ENCODE data around the gene C15orf61.

The C15orf61 gene

GRCh38 chr15:67534360-67534759 is 13.4 kb downstream of the C15orf61 start:
- no peak overlapping the region for H3K18ac ChIP-seq (ENCODE audit: low read length)
- no peak overlapping the region for H4K8ac ChIP-seq (ENCODE audit: low read depth, low read length)
- H2BK5ac ChIP-seq (ENCODE audit: low read depth, low read length, poor library complexity), result no peak overlapping the region
- H3K36me3 ChIP-seq (ENCODE audit: control insufficient read depth in 1 of 2, insufficient read depth in 2 of 2, low read length in 2 of 2), result no peaks in the 10 kb centered on the region
- no peak overlapping the region for H3K14ac ChIP-seq (ENCODE audit: low read length)
- no peak for DNase-seq
- no peak overlapping the region for H3K27ac ChIP-seq (ENCODE audit: low read depth, low read length)
- no peak overlapping the region for H3K4me2 ChIP-seq (ENCODE audit: low read length)
- H2AK5ac ChIP-seq (ENCODE audit: low read length), result no peak overlapping the region
- no peaks in the 10 kb centered on the region for H3K4me1 ChIP-seq (ENCODE audit: control insufficient read depth in 1 of 2, insufficient read depth in 2 of 2, low read length in 2 of 2)
- no peak overlapping the region for H2BK12ac ChIP-seq (ENCODE audit: low read length)
- no peak overlapping the region for H3K9ac ChIP-seq (ENCODE audit: low read length)
- H3K27me3 ChIP-seq (ENCODE audit: insufficient read depth, low read length), result no peaks in the 10 kb centered on the region
- no peaks in the 10 kb centered on the region for H3K79me1 ChIP-seq (ENCODE audit: low read length)
- no peak overlapping the region for H4K12ac ChIP-seq (ENCODE audit: low read depth, low read length)
- H3K9me3 ChIP-seq (ENCODE audit: insufficient read depth, low read depth, low read length), result no peaks in the 10 kb centered on the region
- H3K4me3 ChIP-seq (ENCODE audit: low read depth, low read length), result no peak overlapping the region
- no peak overlapping the region for H3K4ac ChIP-seq (ENCODE audit: low read depth, low read length)
- H3K79me2 ChIP-seq (ENCODE audit: control insufficient read depth, insufficient read depth, low read length, poor library complexity), result no peaks in the 10 kb centered on the region
- WGBS (ENCODE audit: extremely low coverage, insufficient coverage, insufficient read length), result no CpG with 5 or more reads among the region's 1 CpG
- H2AFZ ChIP-seq (ENCODE audit: insufficient read depth, low read length, poor library complexity), result no peak overlapping the region
- H3K23ac ChIP-seq (ENCODE audit: low read length), result no peak overlapping the region
- no peak overlapping the region for H2BK120ac ChIP-seq (ENCODE audit: insufficient read depth, low read length, poor library complexity)
- no peak overlapping the region for H4K91ac ChIP-seq (ENCODE audit: low read depth, low read length)

DNA sequence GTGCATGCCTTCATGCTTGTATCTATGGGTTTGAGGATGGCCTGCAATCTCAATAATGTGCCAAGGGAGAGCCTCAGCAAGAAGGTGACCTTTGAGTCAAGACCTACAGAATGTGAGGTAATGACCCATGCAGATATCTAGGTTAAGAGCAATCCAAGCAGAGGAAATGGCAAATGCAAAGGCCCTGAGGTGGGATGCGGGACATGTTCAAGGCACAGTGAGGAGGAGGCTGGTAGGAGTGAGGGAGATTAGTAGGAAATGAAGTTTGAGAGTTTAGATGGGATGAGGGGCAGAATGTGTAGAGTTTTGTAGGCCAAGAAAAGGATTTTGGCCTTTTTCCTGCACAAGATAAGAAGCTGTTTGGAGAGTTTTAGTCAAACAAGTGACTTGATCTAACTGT is 16.8 kb downstream of the C15orf61 start:
- no peak overlapping the region for H2BK12ac ChIP-seq (ENCODE audit: low read length)
- WGBS (ENCODE audit: extremely low coverage, insufficient coverage, insufficient read length), result no CpG with 5 or more reads among the region's 1 CpG

DNA sequence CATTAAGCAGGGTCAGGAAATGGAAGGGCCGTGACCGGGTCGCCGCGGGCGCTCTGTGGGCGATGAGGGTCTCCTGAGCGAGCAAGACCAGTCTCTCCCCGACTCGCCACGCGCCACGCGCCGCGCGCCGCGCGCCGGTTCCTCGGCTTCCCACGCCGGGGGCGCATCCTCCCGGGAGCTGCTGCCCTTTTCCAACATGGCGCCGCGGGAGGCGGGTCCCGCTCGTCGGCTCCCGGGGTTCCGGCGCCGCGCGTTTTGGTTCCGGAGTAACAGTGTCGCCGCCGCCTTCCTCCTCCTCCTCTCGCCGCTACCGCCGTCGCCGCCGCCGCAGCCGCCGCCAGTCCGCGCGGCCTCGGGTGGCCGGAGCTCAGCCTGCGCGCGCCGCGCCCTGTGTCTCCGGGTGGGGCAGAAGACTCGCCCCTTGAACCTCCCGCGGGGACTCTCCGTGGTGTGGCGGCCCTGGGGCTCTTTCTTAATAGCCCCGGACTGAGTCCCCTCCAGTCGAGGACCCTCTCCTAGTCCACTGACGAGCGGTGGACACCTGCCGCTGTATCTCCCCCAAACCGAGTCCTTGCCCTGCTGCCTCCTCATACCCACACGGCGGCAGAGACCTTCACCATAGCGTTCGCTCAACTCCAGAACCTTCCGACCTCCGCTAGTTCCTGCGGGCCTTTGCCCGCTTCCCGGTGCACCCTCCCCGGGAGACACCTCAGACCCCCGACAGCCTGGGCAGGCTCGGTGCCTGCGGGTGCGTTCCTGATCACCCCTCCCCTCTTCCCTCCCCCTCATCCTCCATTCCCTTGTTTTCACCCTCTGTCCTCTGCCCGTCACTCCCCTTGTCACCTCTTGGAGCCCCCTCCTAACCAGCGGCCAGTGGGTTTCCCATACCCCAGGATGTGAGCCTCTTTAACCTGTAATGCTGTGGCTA is 21.8 kb downstream of the C15orf61 start, which contains the start of gene MAP2K5:
Gene MAP2K5 (plus strand): TSS at position 284 of the 928 bp plus-strand sequence. CDS start 633 bp downstream, at position 917.
- H2BK5ac ChIP-seq (ENCODE audit: low read depth, low read length, poor library complexity), result peak within 1 kb of the TSS; percentile 23
- H3K18ac ChIP-seq (ENCODE audit: low read length), result peak within 1 kb of the TSS; percentile 88
- no peak within 1 kb of the TSS for H2BK12ac ChIP-seq (ENCODE audit: low read length)
- H3K9ac ChIP-seq (ENCODE audit: low read length), result peak within 1 kb of the TSS; percentile 92
- no CpG with 5 or more reads among the region's 91 CpGs for WGBS (ENCODE audit: extremely low coverage, insufficient coverage, insufficient read length)
- H3K27ac ChIP-seq (ENCODE audit: low read depth, low read length), result peak within 1 kb of the TSS; percentile 15
- DNase-seq, result peak; percentile 37 to 63
- no peaks in the 10 kb centered on the region for H3K9me3 ChIP-seq (ENCODE audit: insufficient read depth, low read depth, low read length)
- H3K4me3 ChIP-seq (ENCODE audit: low read depth, low read length), result peak within 1 kb of the TSS; percentile 91
- peaks cover 4% of the 10 kb centered on the region for H3K79me2 ChIP-seq (ENCODE audit: control insufficient read depth, insufficient read depth, low read length, poor library complexity)
- no peaks in the 10 kb centered on the region for H3K27me3 ChIP-seq (ENCODE audit: insufficient read depth, low read length)
- H4K91ac ChIP-seq (ENCODE audit: low read depth, low read length), result peak within 1 kb of the TSS; percentile 72
- H3K36me3 ChIP-seq (ENCODE audit: control insufficient read depth in 1 of 2, insufficient read depth in 2 of 2, low read length in 2 of 2), result peaks cover 3 to 4% of the 10 kb centered on the region in 2 experiments
- peak within 1 kb of the TSS; percentile 82 for H3K14ac ChIP-seq (ENCODE audit: low read length)
- H4K12ac ChIP-seq (ENCODE audit: low read depth, low read length), result peak within 1 kb of the TSS; percentile 78
- peaks cover 4% of the 10 kb centered on the region for H3K79me1 ChIP-seq (ENCODE audit: low read length)
- H3K4me1 ChIP-seq (ENCODE audit: control insufficient read depth in 1 of 2, insufficient read depth in 2 of 2, low read length in 2 of 2), result peaks cover 7 to 11% of the 10 kb centered on the region in 2 experiments
- H3K4me2 ChIP-seq (ENCODE audit: low read length), result peak within 1 kb of the TSS; percentile 96
- peak within 1 kb of the TSS; percentile 45 for H2AK5ac ChIP-seq (ENCODE audit: low read length)
- H2BK120ac ChIP-seq (ENCODE audit: insufficient read depth, low read length, poor library complexity), result peak within 1 kb of the TSS; percentile 34
- H4K8ac ChIP-seq (ENCODE audit: low read depth, low read length), result peak within 1 kb of the TSS; percentile 90
- no peak within 1 kb of the TSS for H3K23ac ChIP-seq (ENCODE audit: low read length)
- peak within 1 kb of the TSS; percentile 94 for H2AFZ ChIP-seq (ENCODE audit: insufficient read depth, low read length, poor library complexity)
- peak within 1 kb of the TSS; percentile 48 for H3K4ac ChIP-seq (ENCODE audit: low read depth, low read length)

More for the DNA sequence above, 16.8 kb downstream of the C15orf61 start:
- H4K12ac ChIP-seq (ENCODE audit: low read depth, low read length), result no peak overlapping the region
- H2BK5ac ChIP-seq (ENCODE audit: low read depth, low read length, poor library complexity), result no peak overlapping the region
- H3K79me1 ChIP-seq (ENCODE audit: low read length), result peaks cover 4% of the 10 kb centered on the region
- H3K9ac ChIP-seq (ENCODE audit: low read length), result no peak overlapping the region
- no peak overlapping the region for H2AK5ac ChIP-seq (ENCODE audit: low read length)
- no peak overlapping the region for H2BK120ac ChIP-seq (ENCODE audit: insufficient read depth, low read length, poor library complexity)
- no peaks in the 10 kb centered on the region for H3K27me3 ChIP-seq (ENCODE audit: insufficient read depth, low read length)
- H3K4me3 ChIP-seq (ENCODE audit: low read depth, low read length), result no peak overlapping the region
- DNase-seq, result no peak
- H3K4me1 ChIP-seq (ENCODE audit: control insufficient read depth in 1 of 2, insufficient read depth in 2 of 2, low read length in 2 of 2), result peaks cover 1 to 4% of the 10 kb centered on the region in 2 experiments
- H3K4ac ChIP-seq (ENCODE audit: low read depth, low read length), result no peak overlapping the region
- H2AFZ ChIP-seq (ENCODE audit: insufficient read depth, low read length, poor library complexity), result no peak overlapping the region
- H3K36me3 ChIP-seq (ENCODE audit: control insufficient read depth in 1 of 2, insufficient read depth in 2 of 2, low read length in 2 of 2), result no peaks in the 10 kb centered on the region
- H3K14ac ChIP-seq (ENCODE audit: low read length), result no peak overlapping the region
- no peak overlapping the region for H3K27ac ChIP-seq (ENCODE audit: low read depth, low read length)
- peaks cover 4% of the 10 kb centered on the region for H3K79me2 ChIP-seq (ENCODE audit: control insufficient read depth, insufficient read depth, low read length, poor library complexity)
- H4K8ac ChIP-seq (ENCODE audit: low read depth, low read length), result no peak overlapping the region
- H3K18ac ChIP-seq (ENCODE audit: low read length), result no peak overlapping the region
- no peak overlapping the region for H3K4me2 ChIP-seq (ENCODE audit: low read length)
- H3K9me3 ChIP-seq (ENCODE audit: insufficient read depth, low read depth, low read length), result no peaks in the 10 kb centered on the region
- H3K23ac ChIP-seq (ENCODE audit: low read length), result no peak overlapping the region
- no peak overlapping the region for H4K91ac ChIP-seq (ENCODE audit: low read depth, low read length)

DNA sequence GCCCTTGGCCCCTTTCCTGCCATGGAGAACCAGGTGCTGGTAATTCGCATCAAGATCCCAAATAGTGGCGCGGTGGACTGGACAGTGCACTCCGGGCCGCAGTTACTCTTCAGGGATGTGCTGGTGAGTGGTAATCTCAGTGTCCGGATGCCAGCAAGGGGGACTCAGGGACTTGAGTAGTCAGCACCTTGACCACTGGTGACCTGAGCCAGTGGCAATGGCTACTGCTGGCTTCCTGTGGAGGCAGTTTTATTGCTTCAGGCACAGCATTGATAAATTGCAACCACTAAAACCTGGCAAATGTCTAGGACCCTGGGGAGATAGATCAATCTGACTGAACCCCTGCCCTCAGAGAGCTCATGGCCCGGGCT is 22.4 kb downstream of the C15orf61 start:
- Histone ChIP-seq H2BK12ac (ENCODE audit: low read length) (no peak overlapping the region), H2BK5ac (ENCODE audit: low read depth, low read length, poor library complexity) (no peak overlapping the region), H3K27ac (ENCODE audit: low read depth, low read length) (no peak overlapping the region), H2AK5ac (ENCODE audit: low read length) (peak overlapping the region; percentile 45), H3K4ac (ENCODE audit: low read depth, low read length) (no peak overlapping the region), H4K12ac (ENCODE audit: low read depth, low read length) (peak overlapping the region; percentile 20), H4K8ac (ENCODE audit: low read depth, low read length) (peak overlapping the region; percentile 90), H3K27me3 (ENCODE audit: insufficient read depth, low read length) (no peaks in the 10 kb centered on the region), H3K23ac (ENCODE audit: low read length) (no peak overlapping the region), H4K91ac (ENCODE audit: low read depth, low read length) (peak overlapping the region; percentile 72), H3K9me3 (ENCODE audit: insufficient read depth, low read depth, low read length) (no peaks in the 10 kb centered on the region), H3K79me2 (ENCODE audit: control insufficient read depth, insufficient read depth, low read length, poor library complexity) (peaks cover 4% of the 10 kb centered on the region), H3K79me1 (ENCODE audit: low read length) (peaks cover 4% of the 10 kb centered on the region), H2BK120ac (ENCODE audit: insufficient read depth, low read length, poor library complexity) (no peak overlapping the region), H3K4me3 (ENCODE audit: low read depth, low read length) (peak overlapping the region; percentile 91), H3K36me3 (ENCODE audit: control insufficient read depth in 1 of 2, insufficient read depth in 2 of 2, low read length in 2 of 2) (peaks cover 3 to 4% of the 10 kb centered on the region in 2 experiments), H3K18ac (ENCODE audit: low read length) (peak overlapping the region; percentile 88), H3K9ac (ENCODE audit: low read length) (no peak overlapping the region), H3K4me1 (ENCODE audit: control insufficient read depth in 1 of 2, insufficient read depth in 2 of 2, low read length in 2 of 2) (peaks cover 7 to 11% of the 10 kb centered on the region in 2 experiments), H3K4me2 (ENCODE audit: low read length) (peak overlapping the region; percentile 96), H2AFZ (ENCODE audit: insufficient read depth, low read length, poor library complexity) (peak overlapping the region; percentile 94), H3K14ac (ENCODE audit: low read length) (no peak overlapping the region)
- DNase-seq, result peak in 1 of 2 donors; percentile 7
- no CpG with 5 or more reads among the region's 7 CpGs for WGBS (ENCODE audit: extremely low coverage, insufficient coverage, insufficient read length)
